Tibial nerve (tissue), 4 donors: ENCODE data around the gene DNASE1L1. TPM values are rescaled to one million over a fixed set of nuclear protein-coding genes. Genes with fewer than 3 reads are reported as not detected.
A peak's percentile ranks its signal among the peaks of the same experiment; 100 is the strongest.

Experiments used
- DNase-seq, 2 donors: peaks; one replicate each; pipeline ENCODE4 v3.0.0-alpha.2; 2019; ENCODE audit warnings: low spot score in 2 of 2
- H3K27ac ChIP-seq, 4 donors: fragments of 200-600 bp; sonication (generic) in 3 of 4; one replicate each; pipeline ENCODE4 v1.5.1; 2017 to 2019; ENCODE audit warnings: mild to moderate bottlenecking in 1 of 4
- H3K27me3 ChIP-seq, 2 donors: fragments of 200-600 bp; sonication (generic) in 1 of 2; one replicate each; pipeline versions ENCODE4 v1.5.1 to v1.6.0; 2017 to 2019
- H3K36me3 ChIP-seq, 3 donors: fragments of 200-600 bp; sonication (generic); one replicate each; pipeline ENCODE4 v1.5.1; 2018 to 2019
- H3K4me1 ChIP-seq, 4 donors: fragments of 200-600 bp; sonication (generic) in 3 of 4; one replicate each; pipeline ENCODE4 v1.5.1; 2017 to 2019
- H3K4me3 ChIP-seq, 4 donors: fragments of 200-600 bp; sonication (generic) in 3 of 4; one replicate each; pipeline ENCODE4 v1.5.1; 2017 to 2019; ENCODE audit warnings: mild to moderate bottlenecking in 1 of 4, moderate library complexity in 1 of 4
- H3K9me3 ChIP-seq, 4 donors: fragments of 200-600 bp; sonication (generic) in 3 of 4; one replicate each; pipeline ENCODE4 v1.5.1; 2017 to 2019
- CTCF ChIP-seq, 5 experiments: fragments of 200-600 bp in 3 of 5; fragments of 450-650 bp in 2 of 5; sonication (generic) in 3 of 5; IDR thresholded peaks; one replicate each; pipeline ENCODE4 v1.5.1; 2016 to 2019; ENCODE audit warnings: antibody characterized with exemption in 5 of 5, mild to moderate bottlenecking in 3 of 5, moderate library complexity in 2 of 5
- EP300 ChIP-seq, 2 donors: sonication (generic); formaldehyde crosslinking; IDR thresholded peaks; one replicate each; pipeline ENCODE4 v1.6.1; 2017; ENCODE audit warnings: antibody characterized with exemption in 2 of 2, mild to moderate bottlenecking in 1 of 2
- POLR2A ChIP-seq, 2 donors: fragments of 450-650 bp; IDR thresholded peaks; one replicate each; pipeline ENCODE4 v1.6.1; 2017; ENCODE audit warnings: antibody characterized with exemption in 2 of 2, mild to moderate bottlenecking in 2 of 2, moderate library complexity in 2 of 2
- WGBS, 2 donors: methylation state at CpG; one replicate each; pipeline ENCODE4 v1.1.5; 2018; 5-methylcytosine and 5-hydroxymethylcytosine counted together
- total RNA-seq, 4 donors: library from RNA; depleted of rRNA; stranded (reverse); fragments of >200 nt; gene quantifications; one replicate each; pipeline ENCODE4 v1.1.0, GENCODE V29; 2016

Gene DNASE1L1
- total RNA-seq, 4 donors from 2014 or later: 21.4 to 36.0 (median 28.6) TPM

GRCh38 chrX:154432210-154432609 lies 23.2 kb upstream of the DNASE1L1 start:
- Histone ChIP-seq H3K27ac (peak overlapping the region in 1 of 4 donors; percentile 33), H3K4me1 (peaks cover 0 to 24% (median 0%) of the 10 kb centered on the region in 4 donors), H3K4me3 (no peak overlapping the region), H3K36me3 (peaks cover 0 to 40% (median 0%) of the 10 kb centered on the region in 3 donors), H3K27me3 (no peaks in the 10 kb centered on the region), H3K9me3 (no peaks in the 10 kb centered on the region)
- 92 to 100% methylated on average over 2 to 4 of the region's 8 CpGs for WGBS, 2 donors
- no peak for DNase-seq
- no peak for TF ChIP-seq CTCF (IDR thresholded peaks at IDR 0.05)
- no peak for TF ChIP-seq POLR2A (IDR thresholded peaks at IDR 0.05)
- no peak for TF ChIP-seq EP300 (IDR thresholded peaks at IDR 0.05)

GRCh38 chrX:154431341-154431740 lies 22.3 kb upstream of the DNASE1L1 start:
- H3K4me1 ChIP-seq: peaks cover 0 to 26% (median 0%) of the 10 kb centered on the region in 4 donors
- no peak for DNase-seq
- no peaks in the 10 kb centered on the region for H3K9me3 ChIP-seq
- TF ChIP-seq CTCF (IDR thresholded peaks at IDR 0.05): no peak
- no peak for TF ChIP-seq POLR2A (IDR thresholded peaks at IDR 0.05)
- TF ChIP-seq EP300 (IDR thresholded peaks at IDR 0.05): no peak
- peaks cover 0 to 40% (median 0%) of the 10 kb centered on the region in 3 donors for H3K36me3 ChIP-seq
- H3K4me3 ChIP-seq: no peak overlapping the region
- H3K27ac ChIP-seq: peak overlapping the region in 1 of 4 donors; percentile 59
- H3K27me3 ChIP-seq: no peaks in the 10 kb centered on the region
- WGBS, 2 donors: 64% methylated on average over 5 of the region's 5 CpGs

GRCh38 chrX:154430916-154431315 lies 21.9 kb upstream of the DNASE1L1 start:
- Histone ChIP-seq H3K27ac (peak overlapping the region in 2 of 4 donors; percentile 59), H3K4me1 (peaks cover 0 to 23% (median 0%) of the 10 kb centered on the region in 4 donors), H3K4me3 (no peak overlapping the region), H3K9me3 (no peaks in the 10 kb centered on the region), H3K27me3 (no peaks in the 10 kb centered on the region), H3K36me3 (peaks cover 0 to 40% (median 0%) of the 10 kb centered on the region in 3 donors)
- TF ChIP-seq CTCF (IDR thresholded peaks at IDR 0.05): no peak
- TF ChIP-seq POLR2A (IDR thresholded peaks at IDR 0.05): no peak
- TF ChIP-seq EP300 (IDR thresholded peaks at IDR 0.05): no peak
- 57 to 61% methylated on average over 7 of the region's 7 CpGs for WGBS, 2 donors
- no peak for DNase-seq

- Histone ChIP-seq H3K27me3 (no peaks in the 10 kb centered on the region), H3K4me3 (no peak overlapping the region), H3K9me3 (no peaks in the 10 kb centered on the region), H3K27ac (peak overlapping the region in 2 of 4 donors; percentile 59), H3K4me1 (peaks cover 0 to 23% (median 0%) of the 10 kb centered on the region in 4 donors), H3K36me3 (peaks cover 0 to 39% (median 0%) of the 10 kb centered on the region in 3 donors)
- no peak for DNase-seq
- WGBS, 2 donors: 66 to 83% methylated on average over 6 of the region's 6 CpGs
- no peak for TF ChIP-seq EP300 (IDR thresholded peaks at IDR 0.05)
- no peak for TF ChIP-seq CTCF (IDR thresholded peaks at IDR 0.05)
- TF ChIP-seq POLR2A (IDR thresholded peaks at IDR 0.05): no peak
Observed at GRCh38 chrX:154430479-154430878, 21.4 kb upstream of the DNASE1L1 start.

GRCh38 chrX:154429711-154430110 lies 20.7 kb upstream of the DNASE1L1 start:
- Histone ChIP-seq H3K27ac (peak overlapping the region in 2 of 4 donors; percentile 89 to 94), H3K4me3 (peak overlapping the region in 2 of 4 donors; percentile 66 to 85), H3K36me3 (peaks cover 0 to 31% (median 0%) of the 10 kb centered on the region in 3 donors), H3K9me3 (no peaks in the 10 kb centered on the region), H3K4me1 (peaks cover 0 to 23% (median 0%) of the 10 kb centered on the region in 4 donors), H3K27me3 (no peaks in the 10 kb centered on the region)
- no peak for TF ChIP-seq CTCF (IDR thresholded peaks at IDR 0.05)
- TF ChIP-seq EP300 (IDR thresholded peaks at IDR 0.05): no peak
- no peak for TF ChIP-seq POLR2A (IDR thresholded peaks at IDR 0.05)
- WGBS, 2 donors: 67 to 78% methylated on average over 2 of the region's 2 CpGs
- no peak for DNase-seq
